Sciatic nerve (tissue), 2 donors: ENCODE measurements around the gene OXT. TPM values are rescaled to one million over a fixed set of nuclear protein-coding genes. Genes with fewer than 3 reads are reported as not detected.
"Not testable (repeated sequence)": the region's sequence is repeated elsewhere in the genome, so short reads cannot be mapped to it uniquely, and the experiment has no call there.

ENCODE experiments used
- ATAC-seq: fragments of 200-7000 bp; cut with Tn5 transposase; one replicate; pipeline ENCODE4 v1.9.1; 2020; ENCODE audit warnings: mild to moderate bottlenecking, moderate library complexity
- DNase-seq: peaks from one replicate; pipeline ENCODE4 v3.0.0-alpha.2; 2020; ENCODE audit warnings: low spot score
- intact Hi-C: fragments of 100-400 bp; cut with DNase I; formaldehyde crosslinking; loops from one replicate; pipeline ENCODE4 v1.14.2; 2022
- total RNA-seq: library from RNA; stranded (reverse); fragmentation: NEBNext Ultra II Directional; extraction: Animal tissue kit (Norgen Biotek cat#: 25700); gene quantifications from one replicate; pipeline ENCODE4 v1.2.1, GENCODE V29; 2021
- donor health status: DM: no; HTN: no; CAD: no.
- donor health status: DM: no; HTN: no; CAD: no.

Gene OXT
- total RNA-seq, 1 donor from 2014 or later: not detected

DNA sequence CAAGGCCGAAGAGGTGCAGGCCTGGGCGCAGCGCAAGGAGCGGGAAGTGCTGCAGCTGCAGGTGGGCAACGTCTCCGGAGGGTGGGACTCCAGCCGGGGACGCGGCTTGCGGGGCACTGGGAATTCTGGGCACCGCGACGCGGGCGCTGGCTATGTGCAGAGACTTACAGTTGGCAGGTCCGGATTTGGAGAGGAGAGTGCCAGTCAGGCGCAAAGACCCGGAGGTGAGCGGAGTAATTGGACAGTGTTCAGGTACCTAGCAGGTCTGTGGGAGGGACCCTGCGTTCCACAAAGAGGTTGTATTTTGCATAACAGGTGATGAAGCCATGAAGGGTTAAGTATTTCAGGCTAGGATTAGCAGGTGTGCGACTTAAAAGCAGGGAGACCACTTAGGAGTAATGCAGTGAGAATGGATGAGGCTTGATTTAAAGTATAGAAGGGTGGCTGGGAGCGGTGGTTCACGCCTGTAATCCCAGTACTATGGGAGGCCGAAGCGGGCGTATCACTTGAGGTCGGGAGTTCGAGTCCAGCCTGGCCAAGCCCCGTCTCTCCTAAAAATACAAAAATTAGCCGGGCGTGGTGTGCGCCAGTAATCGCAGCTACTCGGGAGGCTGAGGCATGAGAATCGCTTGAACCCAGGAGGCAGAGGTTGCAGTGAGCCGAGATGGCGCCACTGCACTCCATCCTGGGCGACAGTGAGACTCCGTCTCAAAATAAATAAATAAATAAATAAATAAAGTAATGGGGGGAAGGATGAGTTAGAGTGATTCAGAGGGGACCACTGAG, 24.6 kb upstream of the OXT start:
- intact Hi-C loops: no loop called here
- DNase-seq: no peak
- ATAC-seq: no peak

DNA sequence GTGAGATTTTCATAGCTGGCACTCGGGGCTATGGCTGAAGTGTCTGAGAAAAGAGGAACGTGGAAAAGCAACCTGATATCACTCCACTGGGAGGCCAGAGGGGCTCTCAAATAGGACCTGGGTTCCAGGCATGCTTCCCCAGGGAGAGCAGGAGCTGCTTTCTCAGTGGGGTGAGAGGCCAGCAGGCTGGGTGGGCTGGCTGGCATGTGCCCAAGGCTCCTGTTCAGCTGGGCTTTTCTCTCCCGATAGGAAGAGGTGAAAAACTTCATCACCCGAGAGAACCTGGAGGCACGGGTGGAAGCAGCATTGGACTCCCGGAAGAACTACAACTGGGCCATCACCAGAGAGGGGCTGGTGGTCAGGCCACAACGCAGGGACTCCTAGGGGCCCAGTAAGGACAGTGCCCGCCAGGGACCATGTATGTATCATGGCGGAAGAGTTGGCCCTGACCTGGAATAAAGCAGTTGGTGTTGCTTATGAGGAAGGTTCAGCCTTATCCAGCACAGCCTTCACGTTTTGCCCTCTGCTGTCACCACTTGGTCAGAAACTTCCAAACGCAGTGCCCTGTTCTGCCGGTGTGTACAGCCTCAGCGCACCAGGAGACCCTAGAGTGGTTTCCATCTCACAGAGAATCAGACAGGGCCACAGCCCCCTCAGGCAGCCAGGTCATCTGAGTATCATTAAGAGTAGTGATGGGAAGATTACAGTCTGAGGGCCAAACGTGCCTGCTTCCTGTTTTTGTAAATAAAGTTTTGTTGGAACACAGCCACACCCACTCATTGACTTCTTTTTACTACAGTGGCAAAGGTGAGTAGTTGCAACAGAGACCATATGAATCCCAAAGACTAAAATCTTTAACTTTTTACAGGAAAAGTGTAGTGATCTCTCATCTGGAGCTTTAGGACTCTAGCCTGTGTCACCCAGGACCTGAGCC, 23.7 kb upstream of the OXT start:
- ATAC-seq (no peak), DNase-seq (no peak)
- intact Hi-C loops: no loop called here

DNA sequence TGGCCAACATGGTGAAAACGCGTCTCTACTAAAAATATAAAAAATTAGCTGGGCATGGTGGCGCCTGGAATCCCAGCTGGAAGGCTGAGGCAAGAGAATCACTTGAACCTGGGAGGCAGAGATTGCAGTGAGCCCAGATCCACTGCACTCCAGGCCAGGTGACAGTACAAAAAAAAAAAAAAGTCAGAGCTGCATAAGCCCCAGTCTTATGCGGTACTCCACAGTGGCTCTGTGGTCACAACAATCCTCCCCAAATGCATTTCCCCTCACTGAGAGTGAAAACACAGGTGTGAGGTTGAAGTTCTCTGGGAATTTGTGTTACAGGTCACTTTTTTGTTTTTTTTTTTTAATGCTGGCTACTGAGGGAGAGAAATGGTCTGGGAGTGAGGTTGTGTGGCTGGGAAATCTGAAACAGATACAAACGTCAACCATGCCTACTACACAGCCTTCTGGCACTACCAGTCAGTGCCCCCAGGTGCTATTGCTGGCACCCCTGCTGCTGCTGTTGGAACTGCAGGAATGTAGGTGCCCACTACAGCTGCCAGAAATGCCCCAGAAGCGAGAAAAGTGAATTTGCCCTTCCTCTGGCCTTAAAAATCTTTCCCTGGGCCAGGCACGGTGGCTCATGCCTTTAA, 19.9 kb upstream of the OXT start:
- intact Hi-C loops: no loop called here
- ATAC-seq (no peak), DNase-seq (no peak)

DNA sequence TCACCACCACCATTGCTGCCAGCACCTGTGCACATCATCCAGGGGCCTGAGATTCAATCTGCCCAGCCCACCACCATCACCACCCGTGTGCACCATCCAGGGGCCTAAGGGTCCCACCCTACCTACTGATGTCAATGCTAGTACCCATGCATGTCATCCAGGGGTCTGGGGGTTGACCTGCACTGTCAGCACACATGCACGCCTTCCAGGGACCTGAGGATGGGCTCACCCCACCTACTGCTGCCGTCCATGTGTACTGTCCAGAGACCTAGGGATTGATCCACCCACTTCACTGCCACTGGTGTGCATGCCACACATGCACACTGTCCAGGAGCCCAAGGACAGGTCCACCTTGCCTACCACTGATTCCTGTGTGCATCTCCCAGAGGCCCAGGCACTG, 11.9 kb upstream of the OXT start:
- no peak for ATAC-seq
- intact Hi-C loops: no loop called here
- DNase-seq: no peak

DNA sequence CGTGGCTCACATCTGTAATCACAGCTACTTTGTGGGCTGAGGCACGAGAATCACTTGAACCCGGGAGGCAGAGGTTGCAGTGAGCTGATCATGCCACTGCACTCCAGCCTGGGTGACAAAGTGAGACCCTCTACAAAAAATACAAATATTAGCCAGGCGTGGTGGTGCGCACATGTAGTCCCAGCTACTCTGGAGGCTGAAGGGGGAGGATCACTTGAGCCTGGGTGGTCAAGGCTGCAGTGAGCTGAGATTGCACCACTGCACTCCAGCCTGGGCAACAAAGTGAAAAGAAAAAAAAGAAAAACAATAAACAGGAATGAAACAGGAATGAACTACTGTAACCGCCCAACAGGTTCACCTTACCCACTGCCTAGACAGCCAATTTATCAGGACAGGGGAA, 7.3 kb upstream of the OXT start:
- ATAC-seq, intact Hi-C loops, DNase-seq: not testable (repeated sequence)

DNA sequence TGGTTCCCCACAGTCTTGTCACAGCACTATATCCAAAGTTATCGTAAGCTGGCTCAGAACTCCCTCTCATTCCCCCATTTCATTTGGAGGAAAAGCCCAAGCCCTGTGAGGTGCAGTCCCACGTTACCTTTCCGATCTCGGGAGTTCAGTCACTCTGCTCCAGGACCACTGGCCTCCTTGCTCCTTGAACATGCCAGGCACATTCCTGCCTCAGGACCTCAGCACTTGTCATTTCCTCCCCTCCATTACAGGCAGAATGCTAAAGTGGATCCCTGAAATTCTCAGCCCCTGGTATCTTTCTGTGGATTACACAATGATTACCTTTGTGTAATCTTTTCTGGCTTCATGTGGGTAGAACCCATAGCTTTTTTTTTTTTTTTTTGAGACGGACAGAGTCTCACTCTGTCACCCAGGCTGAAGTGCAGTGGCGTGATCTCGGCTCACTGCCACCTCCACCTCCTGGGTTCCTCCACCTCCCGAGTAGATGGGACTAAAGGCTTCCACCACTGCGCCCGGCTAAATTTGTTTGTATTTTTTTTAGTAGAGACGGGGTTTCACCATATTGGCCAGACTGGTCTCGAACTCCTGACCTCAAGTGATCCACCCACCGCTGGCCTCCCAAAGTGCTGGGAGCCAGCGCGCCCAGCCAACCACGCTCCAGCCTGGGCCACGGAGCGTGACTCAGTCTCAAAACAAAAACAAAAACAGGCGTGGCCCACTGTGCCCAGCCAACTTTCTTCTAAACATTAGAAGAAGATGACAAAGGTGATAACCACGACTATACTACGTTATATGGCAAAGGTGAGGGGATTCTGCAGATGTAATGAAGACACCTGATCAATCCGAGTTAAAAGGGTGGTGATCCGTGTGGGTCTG, 4.0 kb upstream of the OXT start:
- intact Hi-C loops: no loop called here
- no peak for DNase-seq
- ATAC-seq: no peak

DNA sequence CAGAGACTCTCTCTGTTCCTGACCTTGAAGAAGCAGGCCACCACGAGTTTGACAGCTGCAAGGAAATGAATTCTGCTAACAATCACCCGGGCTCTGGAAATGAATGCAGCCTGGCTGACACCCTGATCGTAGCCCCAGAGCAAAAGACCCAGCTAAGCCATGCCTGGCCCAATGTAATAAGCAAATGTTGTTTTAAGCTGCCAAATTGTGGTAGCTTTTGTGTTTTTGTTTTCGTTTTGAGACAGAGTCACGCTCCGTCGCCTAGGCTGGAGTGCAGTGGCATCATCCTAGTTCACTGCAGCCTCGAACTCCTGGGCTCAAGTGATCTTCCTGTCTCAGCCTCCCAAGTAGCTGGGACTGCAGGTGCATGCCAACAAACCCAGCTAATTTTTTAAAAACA, 3.3 kb upstream of the OXT start:
- ATAC-seq (no peak), DNase-seq (no peak)
- intact Hi-C loops: no loop called here

DNA sequence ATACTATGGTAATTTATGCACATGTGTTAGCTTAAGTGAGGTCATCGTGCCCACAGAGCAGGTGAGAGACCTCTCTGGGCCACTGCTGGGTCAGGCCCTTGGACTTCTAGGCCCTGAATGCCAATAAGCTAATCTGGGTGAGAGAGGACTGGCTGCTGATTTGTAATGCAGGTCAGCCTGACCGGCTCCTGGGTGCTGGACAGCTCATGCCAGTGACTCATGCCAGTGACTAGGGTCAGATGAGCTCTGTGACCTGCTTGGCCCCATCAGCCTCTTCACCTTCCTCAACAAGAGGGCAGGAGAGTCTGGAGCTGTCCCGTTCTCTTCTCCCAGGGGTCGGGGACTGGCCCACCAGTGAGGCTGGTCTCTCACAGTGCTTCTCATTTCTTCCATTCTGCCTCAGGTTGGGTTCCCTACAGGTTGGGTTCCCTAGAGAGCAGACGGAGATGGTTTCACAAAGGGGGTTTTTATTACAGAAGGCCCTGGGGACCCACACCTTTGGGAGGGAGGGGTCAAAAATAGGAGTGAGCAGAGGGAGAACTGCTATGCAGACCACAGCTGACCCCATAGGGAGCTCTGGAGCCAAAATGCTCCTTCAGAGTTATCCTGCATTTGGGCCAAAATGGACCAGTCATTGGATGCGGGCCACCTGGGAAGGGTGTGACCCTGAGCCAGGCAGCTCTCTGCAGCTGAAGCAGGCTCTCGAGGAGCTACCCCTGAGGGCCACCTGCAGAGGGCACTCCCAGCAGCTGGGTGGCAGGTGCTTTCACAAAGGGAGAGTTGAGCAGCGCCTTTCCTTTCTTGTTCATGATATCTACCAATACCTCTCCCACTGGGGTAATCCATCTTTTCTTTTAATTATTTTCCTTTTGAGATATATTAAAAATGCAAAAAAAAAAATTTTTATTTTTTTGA, 2.2 kb upstream of the OXT start:
- intact Hi-C loops: no loop called here
- DNase-seq (no peak), ATAC-seq (no peak)

DNA sequence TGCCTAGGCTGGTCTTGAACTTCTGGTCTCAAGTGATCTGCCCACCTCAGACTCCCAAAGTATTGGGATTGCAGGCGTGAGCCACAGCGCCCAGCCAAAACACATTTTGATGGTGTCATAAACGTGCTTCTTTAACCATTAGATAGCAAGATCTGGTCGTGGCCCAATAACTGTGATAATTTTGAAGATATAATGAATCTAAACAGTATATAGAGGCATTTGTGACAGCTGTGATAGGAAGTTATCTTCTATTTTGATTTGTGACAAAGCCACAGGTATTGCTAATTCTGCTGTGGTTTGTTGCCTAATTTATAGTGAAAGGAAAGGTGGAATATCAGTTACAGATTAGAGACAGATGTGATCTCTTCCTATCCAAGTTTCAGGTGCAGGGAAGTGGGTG, 695 bp upstream of the OXT start:
- no peak for ATAC-seq
- intact Hi-C loops: no loop called here

DNA sequence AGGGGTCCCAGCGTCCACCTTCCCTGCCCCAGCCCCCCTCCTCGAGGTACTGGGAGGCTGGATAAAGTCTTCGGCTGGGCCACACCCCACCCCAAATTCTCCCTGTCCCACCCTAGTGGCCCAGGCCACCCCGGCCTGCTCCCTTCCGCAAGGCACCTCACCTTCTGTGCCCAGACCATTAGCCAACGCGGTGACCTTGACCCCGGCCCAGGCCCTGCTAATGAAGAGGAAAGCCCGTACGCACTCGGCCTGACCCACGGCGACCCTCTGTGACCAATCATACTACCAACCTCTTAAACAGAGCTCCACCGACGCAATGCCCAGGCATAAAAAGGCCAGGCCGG, 182 bp upstream of the OXT start:
- no peak for ATAC-seq
- no peak for DNase-seq
- intact Hi-C loops: no loop called here

More for the DNA sequence above, 695 bp upstream of the OXT start:
- DNase-seq: no peak

DNA sequence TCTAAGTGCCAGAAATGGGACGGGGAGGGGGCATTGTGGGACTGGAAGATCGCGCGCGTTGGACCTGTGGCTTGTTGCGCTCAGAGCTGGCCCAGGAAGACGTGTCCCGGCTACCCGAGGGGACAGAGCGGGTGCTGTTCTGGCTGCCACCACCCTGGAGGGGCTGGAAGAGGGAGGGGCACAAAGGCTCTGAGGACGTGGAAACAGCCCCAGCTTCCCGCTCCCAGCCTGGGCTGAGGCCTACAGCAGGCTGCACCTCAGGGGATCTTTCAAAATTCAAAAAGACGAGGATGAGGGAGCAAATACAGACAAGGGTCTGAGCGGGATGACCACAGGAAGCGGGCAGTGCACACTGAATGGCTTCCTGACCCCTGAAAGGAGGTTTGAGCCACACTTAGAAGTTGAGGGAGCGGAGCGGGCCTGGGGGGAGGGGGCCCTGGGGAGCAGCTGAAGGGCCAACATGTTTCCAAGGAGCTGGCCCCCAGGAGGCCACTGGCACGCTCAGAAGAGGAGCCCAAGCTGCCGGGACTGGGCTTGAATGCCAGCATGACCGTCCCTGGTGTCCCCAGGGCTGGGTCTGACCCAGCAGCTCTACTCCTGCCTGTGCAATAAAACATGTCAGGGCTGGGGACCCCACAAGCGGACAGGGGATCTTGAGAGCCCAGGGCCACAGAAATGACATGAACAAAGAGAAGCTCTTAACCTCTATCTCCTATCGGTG, 1.3 kb downstream of the OXT start:
- intact Hi-C loops: no loop called here
- no peak for ATAC-seq

DNA sequence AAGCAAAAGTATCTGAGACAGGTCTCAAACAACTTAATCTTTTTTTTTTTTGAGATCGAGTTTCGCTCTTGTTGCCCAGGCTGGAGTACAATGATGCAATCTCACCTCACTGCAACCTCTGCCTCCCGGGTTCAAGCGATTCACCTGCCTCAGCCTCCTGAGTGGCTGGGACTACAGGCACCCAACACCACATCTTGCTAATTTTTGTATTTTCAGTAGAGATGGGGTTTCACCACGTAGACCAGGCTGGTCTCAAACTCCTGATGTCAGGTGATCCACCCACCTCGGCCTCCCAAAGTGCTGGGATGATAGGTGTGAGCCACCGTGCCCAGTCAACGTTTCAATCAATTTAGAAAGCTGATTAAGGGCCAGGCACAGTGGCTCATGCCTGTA, 1.8 kb downstream of the OXT start:
- DNase-seq, ATAC-seq: not testable (repeated sequence)

More for the DNA sequence above, 1.3 kb downstream of the OXT start:
- no peak for DNase-seq

DNA sequence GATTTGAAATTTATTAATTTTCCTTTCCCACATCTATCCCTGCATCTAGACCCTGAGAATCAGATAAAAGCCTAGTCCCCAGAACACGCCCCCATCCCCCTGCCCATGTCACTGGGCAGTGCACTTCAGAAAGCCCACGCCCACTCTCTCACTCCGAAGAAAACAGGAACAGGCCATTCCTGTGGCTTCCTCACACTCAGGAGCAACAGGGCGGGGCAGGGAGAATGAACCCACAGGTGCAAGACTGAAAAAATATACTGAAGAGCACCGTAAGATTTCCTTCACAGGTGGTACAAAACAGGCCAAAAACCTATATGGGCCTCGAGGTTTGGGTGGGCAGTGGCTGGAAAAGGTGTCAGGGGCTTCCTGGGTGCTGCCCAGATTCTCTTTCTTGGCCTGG, 3.4 kb downstream of the OXT start:
- intact Hi-C loops: no loop called here
- DNase-seq (no peak), ATAC-seq (no peak)

More for the DNA sequence above, 1.8 kb downstream of the OXT start:
- intact Hi-C loops: not testable (repeated sequence)

DNA sequence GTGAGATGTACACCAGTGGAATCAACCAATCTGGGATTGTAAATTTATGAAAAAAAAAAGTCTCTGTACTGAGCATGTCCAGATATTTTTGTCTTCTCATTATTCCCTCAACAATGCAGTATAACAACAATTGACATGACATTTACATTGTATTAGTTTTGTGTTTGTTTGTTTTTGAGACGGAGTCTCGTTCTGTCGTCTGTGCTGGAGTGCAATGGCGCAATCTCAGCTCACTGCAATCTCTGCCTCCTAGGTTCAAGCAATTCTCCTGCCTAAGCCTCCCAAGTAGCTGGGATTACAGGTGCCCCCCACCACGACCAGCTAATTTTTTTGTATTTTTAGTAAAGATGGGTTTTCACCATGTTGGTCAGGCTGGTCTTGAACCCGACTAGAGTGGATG, 3.9 kb downstream of the OXT start:
- intact Hi-C loops, ATAC-seq, DNase-seq: not testable (repeated sequence)

DNA sequence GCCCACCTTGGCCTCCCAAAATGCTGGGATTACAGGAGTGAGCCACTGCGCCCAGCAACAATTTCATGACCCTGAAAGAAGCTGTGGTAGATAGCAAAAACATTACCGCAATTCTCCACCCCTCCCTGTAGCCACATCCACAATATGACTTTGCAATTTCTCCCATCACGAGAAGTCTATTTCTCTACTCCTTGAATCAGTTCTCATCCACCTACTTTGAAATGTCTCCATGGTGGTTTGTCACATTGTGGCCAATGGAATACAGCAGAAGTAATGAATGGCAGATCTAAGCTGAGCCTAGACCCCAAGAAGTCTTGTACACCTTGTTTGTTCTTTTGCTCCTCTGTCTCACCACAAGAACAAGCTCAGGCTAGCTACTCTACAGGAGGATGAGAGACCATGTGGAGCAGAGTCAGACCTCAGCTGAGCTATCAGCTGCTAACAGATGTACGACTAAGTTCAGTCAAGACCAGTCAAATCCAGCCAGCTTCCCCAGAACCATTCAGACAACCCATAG, 6.3 kb downstream of the OXT start:
- DNase-seq: no peak

DNA sequence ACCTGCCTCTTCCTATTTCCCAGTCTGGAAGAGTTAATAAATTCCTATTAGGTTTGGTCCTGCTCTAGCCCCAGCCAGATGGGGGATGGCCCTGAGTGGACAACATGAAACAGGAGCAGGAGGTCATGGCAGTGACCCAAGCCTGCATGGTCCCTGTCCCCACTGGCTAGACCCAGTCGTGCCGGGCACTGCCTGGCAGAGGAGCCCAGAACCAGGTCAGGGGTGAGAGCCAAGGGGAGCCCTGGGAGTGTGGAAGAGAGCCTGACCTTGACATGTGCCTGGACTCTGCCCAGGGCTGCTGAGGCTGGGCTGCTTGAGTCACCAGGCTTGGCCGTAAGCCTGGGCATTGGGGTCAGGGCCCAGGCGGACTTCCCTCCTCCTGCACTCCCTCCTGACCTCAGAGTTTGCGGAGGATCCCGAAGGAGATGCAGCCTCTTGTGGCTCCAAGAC, 9.5 kb downstream of the OXT start:
- ATAC-seq: peak; percentile 72
- DNase-seq: no peak
- intact Hi-C loops: no loop called here

More for the DNA sequence above, 6.3 kb downstream of the OXT start:
- ATAC-seq: no peak
- intact Hi-C loops: no loop called here

DNA sequence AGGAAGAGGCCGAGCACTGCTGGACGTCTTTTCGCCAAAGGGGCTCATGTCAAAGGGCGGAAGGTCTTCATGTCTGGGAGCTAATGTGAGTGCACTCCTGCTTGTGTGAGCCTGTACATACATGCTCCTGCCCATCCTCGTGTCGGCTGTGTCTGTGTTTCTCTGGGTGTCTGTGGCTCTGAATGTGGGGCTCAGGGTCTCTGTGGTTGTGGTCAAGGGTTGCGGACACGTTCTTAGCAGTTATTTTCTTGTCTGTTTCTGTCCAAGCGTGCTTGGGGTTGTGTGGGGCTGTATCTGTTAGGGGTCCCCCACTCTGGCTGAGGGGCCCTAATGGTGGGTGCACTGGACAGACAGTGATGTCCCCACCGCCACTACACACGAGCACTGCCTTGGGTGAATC, 10.2 kb downstream of the OXT start:
- intact Hi-C loops: no loop called here
- ATAC-seq (no peak), DNase-seq (no peak)
